DMS153 treated with DMSO at 0.1 percent for 48 hours (cell line): Measurements from ENCODE around the gene TXNDC12.
"Not testable (repeated sequence)": the region's sequence is repeated elsewhere in the genome, so short reads cannot be mapped to it uniquely, and the experiment has no call there.

Experiments used
- DNase-seq: peaks from one replicate; lab custom pipeline; 2025; ENCODE audit not compliant: unreplicated experiment; lab: John Stamatoyannopoulos, UW

TXNDC12 gene

GRCh38 chr1:52049337-52049736, 5.7 kb downstream of the TXNDC12 start:
- not testable (repeated sequence) for DNase-seq

- DNase-seq, result not testable (repeated sequence)
These were observed 9.3 kb downstream of the TXNDC12 start for GRCh38 chr1:52045666-52046195.

- DNase-seq, result no peak
These were observed 9.8 kb downstream of the TXNDC12 start for GRCh38 chr1:52045236-52045635.

GRCh38 chr1:52041551-52042185, 13.3 kb downstream of the TXNDC12 start:
- DNase-seq, result no peak

- no peak for DNase-seq
These were observed 17.1 kb downstream of the TXNDC12 start for GRCh38 chr1:52037909-52038308.

GRCh38 chr1:52037402-52037814, 17.6 kb downstream of the TXNDC12 start:
- DNase-seq, result no peak

- no peak for DNase-seq
These were observed 21.0 kb downstream of the TXNDC12 start for GRCh38 chr1:52034050-52034384.

GRCh38 chr1:52033190-52034049, 21.6 kb downstream of the TXNDC12 start, which contains the start of gene KTI12:
Gene KTI12 (minus strand): TSS chr1:52033810. CDS start chr1:52033761, 49 bp downstream.
- peak; percentile 66 for DNase-seq

GRCh38 chr1:52032785-52033131, 22.2 kb downstream of the TXNDC12 start:
- DNase-seq, result peak; percentile 10

GRCh38 chr1:52032124-52032784, 22.7 kb downstream of the TXNDC12 start:
- DNase-seq, result no peak

GRCh38 chr1:52028839-52029238, 26.2 kb downstream of the TXNDC12 start:
- not testable (repeated sequence) for DNase-seq

GRCh38 chr1:52028328-52028727, 26.7 kb downstream of the TXNDC12 start:
- no peak for DNase-seq

- no peak for DNase-seq
These were observed 28.7 kb downstream of the TXNDC12 start for GRCh38 chr1:52026278-52026677.

- no peak for DNase-seq
These were observed 32.9 kb downstream of the TXNDC12 start for GRCh38 chr1:52022133-52022532.

- no peak for DNase-seq
These were observed 46.8 kb downstream of the TXNDC12 start for GRCh38 chr1:52008071-52008809.

GRCh38 chr1:52007215-52008002, 47.6 kb downstream of the TXNDC12 start:
- no peak for DNase-seq

GRCh38 chr1:52006081-52006553, 48.9 kb downstream of the TXNDC12 start:
- not testable (repeated sequence) for DNase-seq

- not testable (repeated sequence) for DNase-seq
These were observed 49.4 kb downstream of the TXNDC12 start for GRCh38 chr1:52005548-52005947.

GRCh38 chr1:52003877-52004276, 51.1 kb downstream of the TXNDC12 start:
- DNase-seq, result no peak
